Spleen (tissue), 7 donors: Measurements from ENCODE around the gene MED9.

Experiments
- POLR2A ChIP-seq, 3 donors: fragments of 450-650 bp; IDR thresholded peaks; one replicate each; pipeline ENCODE4 v1.5.1; 2017; ENCODE audit warnings: antibody characterized with exemption in 3 of 3, mild to moderate bottlenecking in 1 of 3
- POLR2AphosphoS5 ChIP-seq, 3 donors: sonication (generic); formaldehyde crosslinking; IDR thresholded peaks; one replicate each; pipeline ENCODE4 v1.5.1; 2017; ENCODE audit warnings: antibody characterized with exemption in 3 of 3
- TF ChIP-seq, protein P1 (sequence below), 11 experiments: fragments of 200-600 bp in 7 of 11; fragments of 450-650 bp in 4 of 11; sonication (generic) in 4 of 11; IDR thresholded peaks in 8 of 11; conservative IDR thresholded peaks in 3 of 11; 1 replicate in 7 of 11; 2 replicates in 4 of 11; pipeline versions ENCODE4 v1.4.0 to v1.8.0; 2016 to 2021; ENCODE audit warnings: antibody characterized with exemption in 11 of 11, inconsistent platforms in 4 of 11, mild to moderate bottlenecking in 1 of 11
- donor health status: DM: no; HTN: no; CAD: no; lungs with moderate emphysema.
- donor health status: DM: no; HTN: no; CAD: no.
- donor health status: DM: no; HTN: no; CAD: no.

- TF ChIP-seq, protein P1, sequence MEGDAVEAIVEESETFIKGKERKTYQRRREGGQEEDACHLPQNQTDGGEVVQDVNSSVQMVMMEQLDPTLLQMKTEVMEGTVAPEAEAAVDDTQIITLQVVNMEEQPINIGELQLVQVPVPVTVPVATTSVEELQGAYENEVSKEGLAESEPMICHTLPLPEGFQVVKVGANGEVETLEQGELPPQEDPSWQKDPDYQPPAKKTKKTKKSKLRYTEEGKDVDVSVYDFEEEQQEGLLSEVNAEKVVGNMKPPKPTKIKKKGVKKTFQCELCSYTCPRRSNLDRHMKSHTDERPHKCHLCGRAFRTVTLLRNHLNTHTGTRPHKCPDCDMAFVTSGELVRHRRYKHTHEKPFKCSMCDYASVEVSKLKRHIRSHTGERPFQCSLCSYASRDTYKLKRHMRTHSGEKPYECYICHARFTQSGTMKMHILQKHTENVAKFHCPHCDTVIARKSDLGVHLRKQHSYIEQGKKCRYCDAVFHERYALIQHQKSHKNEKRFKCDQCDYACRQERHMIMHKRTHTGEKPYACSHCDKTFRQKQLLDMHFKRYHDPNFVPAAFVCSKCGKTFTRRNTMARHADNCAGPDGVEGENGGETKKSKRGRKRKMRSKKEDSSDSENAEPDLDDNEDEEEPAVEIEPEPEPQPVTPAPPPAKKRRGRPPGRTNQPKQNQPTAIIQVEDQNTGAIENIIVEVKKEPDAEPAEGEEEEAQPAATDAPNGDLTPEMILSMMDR (IDR thresholded peaks at IDR 0.05 in 8 of 11, conservative IDR thresholded peaks at IDR 0.05 in 3 of 11), result no peak
- TF ChIP-seq POLR2A (IDR thresholded peaks at IDR 0.05) (no peak), POLR2AphosphoS5 (IDR thresholded peaks at IDR 0.05) (no peak)
Observed at GRCh38 chr17:17538417-17539391, 61.9 kb downstream of the MED9 start.
